HG03103 (cell line): ENCODE measurements around the gene TRPM3.

Experiments used
- ATAC-seq: cut with Tn5 transposase; IDR thresholded peaks from one replicate; pipeline ENCODE4 v1.9.1; 2021; ENCODE audit warnings: low read depth; ENCODE audit not compliant: unreplicated experiment

The TRPM3 gene

DNA sequence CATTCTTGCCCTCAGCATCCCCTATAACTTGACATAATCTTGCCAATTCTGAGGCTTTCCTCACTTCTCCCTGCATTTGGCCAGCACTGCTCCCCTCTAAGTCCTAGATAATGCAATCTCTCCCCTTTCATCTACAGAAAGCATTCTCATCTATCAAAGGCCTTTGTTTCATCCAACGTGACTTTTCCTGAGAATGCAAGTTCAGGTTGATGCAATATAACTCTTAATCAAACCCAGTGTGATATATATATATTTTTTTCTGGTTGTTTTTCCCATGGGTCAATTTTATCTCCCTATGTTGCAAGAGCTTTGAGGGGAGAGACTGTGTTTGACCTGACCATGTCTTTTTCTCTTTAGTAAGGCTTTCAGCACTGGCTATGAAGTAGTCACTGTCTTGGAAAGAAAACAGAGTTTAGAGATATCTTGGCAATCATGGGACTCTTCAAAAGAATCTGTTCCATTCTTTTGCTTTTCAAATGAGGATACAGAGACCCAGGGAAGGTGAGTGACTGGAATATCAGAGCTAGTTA, 268.6 kb downstream of the TRPM3 start:
- no peak for ATAC-seq

DNA sequence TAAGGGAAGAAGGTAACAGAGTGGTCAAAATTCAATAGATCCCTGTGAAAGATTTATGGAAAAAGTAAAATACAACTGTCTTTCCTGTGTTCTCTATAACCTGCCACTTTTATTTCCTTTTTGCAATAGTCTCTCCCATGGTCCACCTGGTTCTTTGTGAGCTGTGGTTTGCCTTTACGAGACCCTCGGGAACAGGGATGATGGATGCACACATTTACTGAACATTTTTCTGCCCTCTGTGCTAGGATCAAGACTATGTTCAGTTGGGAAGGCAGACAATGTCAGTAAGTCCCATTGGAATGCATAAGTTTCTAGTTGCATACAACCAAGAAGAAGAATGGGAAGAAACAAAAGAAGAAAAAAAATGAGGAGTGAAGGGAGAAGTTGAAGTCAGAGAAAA, 281.2 kb downstream of the TRPM3 start:
- no peak for ATAC-seq

DNA sequence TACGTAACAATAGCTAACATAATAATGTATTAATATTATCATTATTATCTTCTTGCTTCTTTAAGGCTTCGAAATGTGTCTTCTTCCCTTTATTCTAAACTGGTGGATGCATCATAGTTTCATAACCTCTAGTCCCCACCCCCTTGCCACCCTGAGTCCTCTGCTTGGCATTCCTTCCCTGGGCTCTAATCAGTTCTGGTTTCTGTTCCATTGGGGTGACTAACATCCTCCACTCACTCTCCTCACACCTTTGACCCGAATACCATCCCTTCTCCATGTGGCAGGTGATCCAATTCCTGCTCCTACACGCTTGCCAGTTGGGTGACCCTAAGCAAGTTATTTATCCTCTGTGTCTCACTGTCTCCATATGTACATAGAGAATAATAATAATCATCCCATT, 286.1 kb downstream of the TRPM3 start:
- no peak for ATAC-seq

DNA sequence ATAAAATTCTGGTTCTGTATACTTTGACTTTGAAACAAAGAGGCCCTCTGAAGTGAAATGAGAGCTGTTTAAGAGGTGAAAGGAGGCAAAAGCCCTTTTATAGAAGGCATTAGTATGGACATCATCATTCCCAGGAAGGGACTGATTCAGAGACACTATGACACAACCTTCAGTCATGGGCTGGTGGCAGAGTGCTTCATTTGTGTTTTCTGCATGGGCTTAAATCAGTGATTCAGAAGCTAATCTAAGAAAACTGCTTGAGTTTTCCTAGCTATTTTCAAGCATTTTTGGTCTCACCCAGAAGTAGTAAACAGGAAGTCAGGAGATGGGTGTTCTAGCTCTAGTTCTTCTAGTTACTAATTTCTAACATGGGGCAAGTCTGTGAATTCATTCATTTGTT, 288.9 kb downstream of the TRPM3 start:
- ATAC-seq, result no peak

- no peak for ATAC-seq
Measured at GRCh38 chr9:70830618-70831017, 290.8 kb downstream of the TRPM3 start.

DNA sequence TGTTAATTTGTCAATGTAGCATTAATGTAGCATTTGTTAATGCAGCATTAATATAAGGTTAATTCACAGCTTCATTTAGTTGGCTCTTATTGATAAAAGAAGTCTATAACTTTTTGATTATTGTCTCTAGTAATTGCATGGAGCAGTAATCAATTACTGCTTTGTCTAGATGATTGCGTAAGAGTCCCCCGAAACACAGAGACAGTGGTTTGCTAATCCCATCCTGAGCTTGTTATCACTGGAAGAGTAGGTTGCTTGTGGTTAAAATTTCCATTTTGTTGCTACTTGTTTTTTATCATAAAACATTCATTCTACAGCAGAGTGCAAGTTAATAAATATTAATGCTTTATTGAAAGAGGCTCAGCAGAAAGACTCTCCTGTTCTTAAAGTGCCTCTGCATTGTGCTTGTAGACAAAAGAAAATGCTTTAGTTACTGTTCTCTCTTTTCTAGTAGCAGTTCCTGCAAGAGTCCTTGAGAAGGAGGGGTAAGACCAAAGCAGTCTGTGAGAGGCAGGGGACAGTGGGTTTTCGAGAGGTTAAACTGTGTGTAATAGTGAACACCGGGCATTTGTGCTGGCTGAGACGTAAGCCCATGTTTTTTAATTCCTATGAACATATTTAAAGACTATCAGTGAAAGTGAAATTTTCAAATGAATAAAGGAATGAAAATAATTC, 291.7 kb downstream of the TRPM3 start:
- no peak for ATAC-seq

DNA sequence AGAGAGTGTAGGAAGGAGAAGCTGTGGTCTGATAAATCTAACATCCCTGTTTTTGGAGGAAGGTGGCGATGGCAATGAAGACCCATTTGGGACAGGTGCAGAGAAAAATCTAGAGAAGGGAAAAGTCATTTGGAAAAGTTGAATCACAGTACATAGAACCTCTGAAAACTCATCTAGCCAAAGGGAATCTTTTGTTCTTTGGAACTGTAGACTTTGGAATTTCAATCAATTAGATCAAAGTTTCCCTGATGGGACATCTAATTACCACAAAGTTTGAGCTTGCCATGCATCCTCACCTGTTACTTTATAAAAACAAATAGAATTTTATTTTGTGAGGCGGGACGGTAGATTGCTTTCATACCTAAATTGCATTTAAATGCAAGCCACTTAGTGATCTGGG, 294.9 kb downstream of the TRPM3 start:
- ATAC-seq, result no peak

DNA sequence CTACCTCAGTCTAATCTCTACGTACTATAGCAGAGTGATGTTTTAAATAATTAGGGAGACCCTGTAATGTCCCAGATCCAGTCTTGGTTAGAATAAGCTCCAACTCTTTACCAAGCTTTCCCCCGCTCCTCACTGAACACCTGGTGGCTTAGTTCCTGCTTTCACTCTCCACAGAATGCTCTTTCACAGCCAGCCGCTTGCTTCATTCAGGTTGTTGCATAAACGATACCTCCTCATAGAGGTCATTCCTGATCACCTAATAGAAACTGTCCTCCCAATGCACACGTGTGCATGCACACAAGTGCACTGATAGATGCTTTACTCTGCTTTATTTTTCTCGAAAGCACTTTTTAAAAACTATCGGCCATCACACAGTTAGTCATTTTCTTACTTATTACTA, 298.1 kb downstream of the TRPM3 start:
- ATAC-seq, result no peak

- no peak for ATAC-seq
Measured at GRCh38 chr9:70817311-70817710, 304.1 kb downstream of the TRPM3 start.

DNA sequence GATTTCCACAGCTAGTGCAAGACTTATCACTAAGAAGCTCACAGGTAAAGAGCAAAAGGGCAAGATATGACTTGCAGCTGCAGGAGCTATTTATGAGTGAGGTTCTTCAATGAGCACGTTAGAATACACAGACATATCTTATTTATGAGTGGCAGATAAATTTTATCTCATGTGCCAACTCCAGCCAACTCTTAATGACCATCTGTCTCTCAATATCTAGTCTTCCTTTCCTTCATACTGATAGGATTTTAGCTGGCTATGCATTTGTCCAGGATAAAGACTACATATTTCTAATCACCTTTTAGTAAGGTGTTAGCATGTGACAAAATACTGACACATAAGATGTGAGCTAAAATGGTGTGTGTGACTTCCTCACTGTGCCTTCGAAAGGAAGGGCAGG, 304.5 kb downstream of the TRPM3 start:
- no peak for ATAC-seq

DNA sequence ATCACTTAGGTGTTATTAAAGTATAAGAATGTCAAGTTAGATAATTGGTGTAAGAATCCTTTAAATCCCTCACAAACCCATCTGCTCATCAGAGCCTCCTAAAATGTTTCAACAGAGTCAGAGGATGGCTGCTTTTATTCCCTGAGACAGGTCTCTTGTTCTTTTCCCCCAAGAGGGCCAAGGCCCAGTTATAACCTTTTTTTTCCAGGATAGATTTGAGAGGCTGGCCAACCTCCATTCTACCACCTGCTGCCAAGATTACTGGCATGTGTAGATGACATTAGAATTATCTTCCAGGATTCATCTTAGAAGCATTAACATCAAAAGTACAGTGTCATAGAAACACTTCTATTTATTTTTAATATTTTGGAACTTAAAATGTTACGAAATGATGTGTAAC, 305.1 kb downstream of the TRPM3 start:
- ATAC-seq, result no peak

- ATAC-seq, result no peak
Measured at GRCh38 chr9:70814597-70814996, 306.8 kb downstream of the TRPM3 start.

GRCh38 chr9:70813141-70813540, 308.3 kb downstream of the TRPM3 start:
- no peak for ATAC-seq

GRCh38 chr9:70811638-70812037, 309.8 kb downstream of the TRPM3 start:
- peak; percentile 72 for ATAC-seq

GRCh38 chr9:70806875-70807274, 314.5 kb downstream of the TRPM3 start:
- ATAC-seq, result no peak

DNA sequence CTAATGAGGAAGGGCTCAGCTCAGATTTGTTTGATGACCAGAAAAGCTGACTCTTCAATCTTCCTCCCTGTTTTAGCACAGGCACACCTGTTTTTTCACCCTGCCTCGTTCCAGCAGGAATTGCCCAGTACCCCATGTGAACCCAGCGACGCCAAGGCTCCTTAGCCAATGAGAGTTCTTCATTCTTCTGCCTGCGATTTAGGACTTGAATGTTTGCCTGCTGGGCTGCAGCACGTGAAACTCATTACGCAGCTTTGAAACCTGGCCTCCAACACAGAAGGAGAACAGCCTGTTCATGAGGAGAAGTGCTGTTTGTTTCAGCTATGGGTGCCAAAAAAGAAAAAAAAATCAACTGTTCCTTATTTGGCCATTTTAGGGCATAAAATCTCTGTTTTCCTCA, 315.5 kb downstream of the TRPM3 start:
- ATAC-seq, result no peak

- no peak for ATAC-seq
Measured at GRCh38 chr9:70802758-70803436, 318.5 kb downstream of the TRPM3 start.

DNA sequence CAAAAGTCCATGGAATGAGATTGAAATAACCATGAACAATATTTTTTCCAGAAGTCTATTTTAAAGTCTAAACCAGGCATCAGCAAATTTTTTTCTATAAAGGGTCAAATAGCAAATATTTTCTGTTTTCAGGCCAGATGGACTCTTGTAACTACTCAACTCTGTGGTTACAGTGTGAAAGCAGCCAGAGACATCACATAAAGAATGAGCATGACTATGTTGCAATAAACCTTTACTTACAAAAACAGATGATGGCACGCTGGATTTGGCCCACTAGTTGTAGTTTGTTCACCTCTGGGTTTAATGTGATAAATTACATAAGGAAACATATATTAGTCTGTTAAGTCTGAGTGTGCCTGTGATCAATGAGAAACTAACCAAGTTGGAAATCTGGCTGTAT, 319.2 kb downstream of the TRPM3 start:
- no peak for ATAC-seq

GRCh38 chr9:70801181-70801829, 320.1 kb downstream of the TRPM3 start:
- ATAC-seq, result no peak

GRCh38 chr9:70798018-70798417, 323.4 kb downstream of the TRPM3 start:
- no peak for ATAC-seq

GRCh38 chr9:70795841-70796240, 325.6 kb downstream of the TRPM3 start:
- no peak for ATAC-seq

GRCh38 chr9:70792796-70793195, 328.6 kb downstream of the TRPM3 start:
- no peak for ATAC-seq
